HUDEP-2 (cell line): ENCODE data around the gene GPR37.

Source experiments
- DNase-seq, 76 experiments: peaks; one replicate each; lab custom pipeline; 2025; ENCODE audit not compliant: unreplicated experiment in 76 of 76; lab: John Stamatoyannopoulos, UW

Gene GPR37

GRCh38 chr7:124781418-124781817 lies 15.8 kb upstream of the GPR37 start:
- DNase-seq, result no peak

GRCh38 chr7:124780608-124781007 lies 15.0 kb upstream of the GPR37 start:
- no peak for DNase-seq

- no peak for DNase-seq
These were observed 14.5 kb upstream of the GPR37 start for GRCh38 chr7:124780056-124780455.

GRCh38 chr7:124779620-124780019 lies 14.0 kb upstream of the GPR37 start:
- no peak for DNase-seq

GRCh38 chr7:124779194-124779593 lies 13.6 kb upstream of the GPR37 start:
- no peak for DNase-seq

GRCh38 chr7:124777268-124777667 lies 11.7 kb upstream of the GPR37 start:
- no peak for DNase-seq

GRCh38 chr7:124776153-124776552 lies 10.6 kb upstream of the GPR37 start:
- DNase-seq, result no peak

GRCh38 chr7:124775422-124775821 lies 9.8 kb upstream of the GPR37 start:
- DNase-seq, result no peak

- no peak for DNase-seq
These were observed 8.3 kb upstream of the GPR37 start for GRCh38 chr7:124773938-124774337.

GRCh38 chr7:124773339-124773738 lies 7.7 kb upstream of the GPR37 start:
- no peak for DNase-seq

- no peak for DNase-seq
These were observed 3.5 kb upstream of the GPR37 start for GRCh38 chr7:124769136-124769535.

GRCh38 chr7:124768525-124768924 lies 2.9 kb upstream of the GPR37 start:
- no peak for DNase-seq

- peak in 3 of 76 experiments; percentile 5 for DNase-seq
These were observed 668 bp downstream of the GPR37 start for GRCh38 chr7:124764847-124765400.

- no peak for DNase-seq
These were observed 1.3 kb downstream of the GPR37 start for GRCh38 chr7:124764051-124764846.

- DNase-seq, result no peak
These were observed 2.9 kb downstream of the GPR37 start for GRCh38 chr7:124762611-124763143.

GRCh38 chr7:124761164-124761715 lies 4.4 kb downstream of the GPR37 start:
- no peak for DNase-seq

- no peak for DNase-seq
These were observed 7.3 kb downstream of the GPR37 start for GRCh38 chr7:124758327-124758726.

- no peak for DNase-seq
These were observed 10.9 kb downstream of the GPR37 start for GRCh38 chr7:124754576-124755268.

GRCh38 chr7:124752310-124752709 lies 13.3 kb downstream of the GPR37 start:
- DNase-seq, result no peak

- DNase-seq, result no peak
These were observed 14.6 kb downstream of the GPR37 start for GRCh38 chr7:124751027-124751426.

- no peak for DNase-seq
These were observed 18.5 kb downstream of the GPR37 start for GRCh38 chr7:124747072-124747471.
